HPDE6-E6E7 (cell line): ENCODE data around the gene GOLGA7B.
A peak's percentile ranks its signal among the peaks of the same experiment; 100 is the strongest.

Experiments used
- DNase-seq: peaks from one replicate; pipeline ENCODE4 v3.0.0; 2011; ENCODE audit warnings: missing footprints; ENCODE audit errors: extremely low spot score

GOLGA7B gene

GRCh38 chr10:97849687-97850402 is at the start of gene GOLGA7B:
Gene GOLGA7B, plus strand, starts transcription at chr10:97849843. Its CDS starts 461 bp downstream, at chr10:97850304.
- DNase-seq, result peak; percentile 44

- DNase-seq, result no peak
These were observed 49.2 kb upstream of the GOLGA7B start for GRCh38 chr10:97800474-97800873.

GRCh38 chr10:97801422-97801821 is 48.2 kb upstream of the GOLGA7B start:
- DNase-seq, result no peak

- no peak for DNase-seq
These were observed 44.4 kb upstream of the GOLGA7B start for GRCh38 chr10:97805096-97805884.

DNA sequence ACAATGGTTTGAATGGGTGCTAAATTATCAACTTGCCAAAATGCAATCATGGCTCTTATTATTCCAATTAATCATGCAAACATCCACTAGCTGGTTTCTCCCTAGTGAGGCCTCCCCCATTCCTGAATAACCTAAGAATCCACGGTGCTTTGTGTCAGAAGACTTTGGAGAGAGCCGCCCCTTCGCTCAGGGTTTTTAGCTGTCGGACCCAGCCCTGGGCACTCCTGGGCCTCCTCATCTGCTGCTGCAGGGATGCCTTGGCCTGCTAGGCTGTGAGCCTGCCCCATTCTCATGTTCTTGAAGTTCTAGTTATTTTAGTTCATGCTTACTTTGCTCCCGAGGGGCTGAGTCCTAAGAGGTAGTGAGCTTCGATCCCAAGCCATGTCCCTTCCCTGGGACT is 43.7 kb upstream of the GOLGA7B start:
- DNase-seq, result no peak

- peak; percentile 50 for DNase-seq
These were observed 39.2 kb upstream of the GOLGA7B start for GRCh38 chr10:97810446-97810845.

- DNase-seq, result no peak
These were observed 37.7 kb upstream of the GOLGA7B start for GRCh38 chr10:97811958-97812357.

- no peak for DNase-seq
These were observed 36.9 kb upstream of the GOLGA7B start for GRCh38 chr10:97812696-97813095.

DNA sequence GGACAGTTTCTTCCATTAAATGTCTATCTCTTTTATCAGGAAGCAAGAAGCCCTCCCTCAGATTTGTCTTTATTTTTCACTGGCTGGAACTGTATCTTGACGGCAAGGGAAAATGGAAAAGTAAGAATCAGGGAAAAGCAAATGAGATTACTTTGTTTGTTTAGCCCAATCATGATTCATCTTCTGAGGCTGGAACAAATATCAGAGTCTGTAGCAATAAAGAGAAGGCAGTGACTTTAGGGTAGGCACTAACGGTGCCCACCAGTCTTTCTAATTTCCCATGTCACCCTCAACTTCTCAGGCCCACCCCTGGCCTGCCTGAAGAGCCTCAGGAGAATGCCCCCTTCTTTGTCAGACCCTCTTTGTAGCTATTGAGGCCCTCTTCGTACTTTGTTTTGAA is 36.3 kb upstream of the GOLGA7B start:
- no peak for DNase-seq

GRCh38 chr10:97814996-97815395 is 34.6 kb upstream of the GOLGA7B start:
- DNase-seq, result no peak

GRCh38 chr10:97816609-97817008 is 33.0 kb upstream of the GOLGA7B start:
- DNase-seq, result no peak

DNA sequence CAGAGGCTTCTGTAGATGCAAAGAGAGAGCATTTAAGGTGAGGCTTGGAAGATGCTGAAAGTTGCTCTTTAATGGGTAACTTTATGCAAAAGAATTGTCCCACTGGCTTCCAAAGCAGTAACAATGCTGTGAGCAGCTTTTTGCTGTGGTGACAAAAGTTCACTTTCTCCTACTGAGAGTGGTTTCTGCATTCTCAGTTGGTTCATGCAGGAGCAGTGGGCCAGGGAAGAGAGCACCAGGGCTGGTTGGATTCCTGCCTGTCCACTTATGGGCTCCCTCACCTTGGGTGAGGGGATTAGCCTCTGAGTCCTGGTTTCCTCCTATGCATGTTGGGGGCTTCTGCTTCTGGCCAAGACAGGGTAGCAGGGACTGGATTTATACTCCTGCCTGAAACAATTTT is 31.1 kb upstream of the GOLGA7B start:
- no peak for DNase-seq

- DNase-seq, result no peak
These were observed 29.4 kb upstream of the GOLGA7B start for GRCh38 chr10:97820096-97820704.

DNA sequence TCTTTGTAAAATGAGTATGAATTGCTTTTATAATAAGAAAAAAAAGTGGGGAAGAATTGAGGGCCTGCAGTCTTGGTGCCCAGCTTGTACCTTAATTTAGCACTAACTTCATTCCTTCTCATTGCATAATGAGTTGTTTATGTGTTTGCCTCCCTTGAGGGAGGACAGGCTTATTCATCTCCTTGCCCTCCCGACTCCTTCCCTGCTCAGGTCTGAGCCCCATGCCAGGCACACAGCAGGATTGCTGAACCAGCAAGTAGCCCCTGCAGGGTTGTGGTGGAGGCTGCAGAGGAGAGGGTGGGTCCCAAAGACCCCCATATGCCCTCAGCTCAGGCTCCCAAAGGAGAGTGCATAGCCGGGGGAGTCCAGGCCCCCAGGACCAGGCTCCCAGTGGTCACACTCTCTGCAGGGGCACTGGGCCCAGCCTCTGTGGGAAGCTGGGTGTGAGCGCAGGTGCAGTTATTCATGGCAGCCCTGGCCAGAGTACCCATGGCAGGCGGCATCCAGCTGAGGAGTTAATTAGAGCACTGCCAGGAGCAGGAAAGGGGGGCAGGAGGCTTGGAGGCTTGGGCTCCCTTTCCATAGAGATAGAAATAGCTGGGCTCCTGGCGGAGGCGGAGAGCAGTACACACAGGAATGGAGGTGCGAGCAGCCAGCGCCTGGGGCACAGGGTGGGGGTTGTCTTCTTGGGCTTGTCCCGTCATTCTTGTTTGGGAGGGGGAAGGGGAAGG is 28.2 kb upstream of the GOLGA7B start:
- no peak for DNase-seq

GRCh38 chr10:97822261-97822687 is 27.4 kb upstream of the GOLGA7B start:
- DNase-seq, result peak; percentile 56

DNA sequence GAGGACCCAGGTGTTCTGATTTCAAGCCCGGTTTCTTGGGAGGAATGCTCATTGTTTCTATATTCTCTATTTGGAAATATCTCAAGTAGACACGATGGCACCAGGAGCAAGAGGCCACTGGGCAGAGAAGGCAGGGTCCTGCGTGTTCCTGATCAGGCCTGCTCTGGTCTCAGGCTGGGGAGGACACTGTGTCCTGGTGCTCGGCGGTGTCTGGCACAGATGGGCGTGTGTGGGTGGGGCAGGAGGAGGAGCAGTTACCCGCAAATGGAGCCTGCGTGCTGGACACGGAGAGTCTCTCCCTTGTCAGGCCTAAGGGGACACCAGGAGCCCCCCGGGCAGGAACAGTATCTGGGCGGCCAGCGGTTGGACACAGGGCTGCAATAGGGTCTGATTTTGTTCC is 25.9 kb upstream of the GOLGA7B start:
- no peak for DNase-seq

DNA sequence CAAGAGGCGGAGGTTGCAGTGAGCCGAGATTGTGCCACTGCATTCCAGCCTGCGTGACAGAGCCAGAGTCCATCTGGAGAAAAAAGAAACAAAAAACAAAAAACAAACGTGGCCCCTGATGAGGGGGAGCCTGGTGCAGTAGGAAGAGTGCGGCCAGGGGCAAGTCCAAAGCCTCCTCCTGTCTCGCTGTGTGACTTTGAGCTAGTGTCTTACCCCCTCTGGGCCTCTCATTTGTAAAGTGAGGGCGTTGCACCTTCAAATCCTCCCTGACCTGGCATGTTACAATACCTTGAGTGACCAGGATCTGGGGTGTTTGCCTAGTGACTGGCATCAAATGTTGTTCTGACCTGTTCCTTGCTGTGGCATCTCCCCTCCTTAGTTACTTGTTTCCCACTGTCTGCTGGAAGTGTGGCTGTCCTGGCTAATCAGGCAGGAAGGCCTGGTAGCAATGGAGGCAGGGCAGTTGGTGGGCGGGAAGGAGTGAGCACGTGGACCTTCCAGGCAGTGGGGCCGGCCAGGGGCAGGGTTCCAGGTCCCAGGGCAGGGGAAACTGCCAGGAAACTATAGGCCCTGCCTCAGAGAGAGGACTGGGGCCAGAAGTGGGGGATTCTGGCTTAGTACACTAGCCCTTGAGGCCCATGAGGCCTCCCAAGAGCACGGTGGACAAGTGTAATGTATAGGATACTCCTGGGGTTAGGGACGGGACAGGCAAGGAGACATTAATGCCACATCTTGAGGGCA is 24.5 kb upstream of the GOLGA7B start:
- DNase-seq, result no peak

GRCh38 chr10:97826892-97827291 is 22.8 kb upstream of the GOLGA7B start:
- DNase-seq, result no peak

DNA sequence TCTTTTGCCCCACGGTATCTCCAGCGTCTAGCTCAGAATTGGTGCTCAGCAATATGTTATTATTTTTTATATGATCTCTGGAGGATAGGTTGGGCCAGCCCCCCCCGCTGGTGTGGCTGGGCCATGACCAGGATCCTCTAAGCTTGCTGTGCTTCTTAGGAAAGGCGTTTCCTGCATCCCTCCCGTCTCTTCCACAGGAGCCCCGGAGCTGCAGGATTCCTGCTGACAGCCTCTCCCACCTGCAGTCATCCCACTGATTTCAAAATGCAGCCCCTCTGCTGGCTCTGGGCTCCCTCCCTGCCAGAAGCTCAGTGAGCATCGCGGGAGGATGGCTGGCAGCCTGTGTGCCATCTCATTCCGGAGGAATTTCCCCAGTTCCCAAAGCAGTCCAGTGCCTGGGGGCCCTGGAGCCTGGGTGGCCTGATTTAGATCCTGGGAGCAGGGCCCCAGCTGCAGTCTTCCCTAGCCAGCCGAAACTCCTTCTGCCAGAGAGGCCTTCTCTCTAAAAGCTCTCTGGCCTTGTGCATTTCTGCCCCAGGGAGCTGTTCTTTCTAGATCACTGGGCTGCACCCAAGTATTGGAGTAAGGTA is 21.8 kb upstream of the GOLGA7B start:
- DNase-seq, result no peak

- no peak for DNase-seq
These were observed 20.9 kb upstream of the GOLGA7B start for GRCh38 chr10:97828721-97829120.

- DNase-seq, result no peak
These were observed 19.6 kb upstream of the GOLGA7B start for GRCh38 chr10:97830064-97830463.
